HL-60 (cell line): ENCODE measurements around the gene TH.

Experiments used
- DNase-seq, 2 experiments: peaks; one replicate each; pipeline ENCODE4 v3.0.0-alpha.2; 2010 to 2020; ENCODE audit warnings: low read depth in 1 of 2, low spot score in 1 of 2
- H3K27ac ChIP-seq: fragments of 250-450 bp; sonication (Bioruptor Pico); replicated peaks from 2 replicates; pipeline ENCODE4 v1.5.1; 2020; ENCODE audit warnings: mild to moderate bottlenecking, moderate library complexity
- H3K27me3 ChIP-seq: fragments of 250-450 bp; sonication (Bioruptor Pico); 2 replicates; pipeline ENCODE4 v1.5.1; 2021; ENCODE audit warnings: mild to moderate bottlenecking, moderate library complexity; ENCODE audit not compliant: insufficient read depth, poor library complexity, severe bottlenecking
- H3K4me3 ChIP-seq: replicated peaks from 2 replicates; pipeline ENCODE4 v1.5.1; 2011; ENCODE audit warnings: mild to moderate bottlenecking, control low read depth, low read length; ENCODE audit not compliant: insufficient read depth
- CTCF ChIP-seq: IDR thresholded peaks from one replicate; pipeline ENCODE4 v1.5.1; 2011; ENCODE audit warnings: low read length, control low read depth, inconsistent platforms; ENCODE audit not compliant: insufficient read depth
- GABPA ChIP-seq: IDR thresholded peaks from 2 replicates; pipeline ENCODE4 v1.6.1; 2012; ENCODE audit warnings: low read depth
- POLR2AphosphoS5 ChIP-seq: IDR thresholded peaks from 2 replicates; pipeline ENCODE4 v1.6.1; 2012; ENCODE audit warnings: low read depth
- SPI1 ChIP-seq: IDR thresholded peaks from 2 replicates; pipeline ENCODE4 v1.6.1; 2012; ENCODE audit warnings: low read depth, mild to moderate bottlenecking, borderline replicate concordance
- TF ChIP-seq, protein P1 (sequence below): IDR thresholded peaks from 2 replicates; pipeline ENCODE4 v1.6.1; 2012; ENCODE audit warnings: low read depth; ENCODE audit not compliant: insufficient replicate concordance

The TH gene

DNA sequence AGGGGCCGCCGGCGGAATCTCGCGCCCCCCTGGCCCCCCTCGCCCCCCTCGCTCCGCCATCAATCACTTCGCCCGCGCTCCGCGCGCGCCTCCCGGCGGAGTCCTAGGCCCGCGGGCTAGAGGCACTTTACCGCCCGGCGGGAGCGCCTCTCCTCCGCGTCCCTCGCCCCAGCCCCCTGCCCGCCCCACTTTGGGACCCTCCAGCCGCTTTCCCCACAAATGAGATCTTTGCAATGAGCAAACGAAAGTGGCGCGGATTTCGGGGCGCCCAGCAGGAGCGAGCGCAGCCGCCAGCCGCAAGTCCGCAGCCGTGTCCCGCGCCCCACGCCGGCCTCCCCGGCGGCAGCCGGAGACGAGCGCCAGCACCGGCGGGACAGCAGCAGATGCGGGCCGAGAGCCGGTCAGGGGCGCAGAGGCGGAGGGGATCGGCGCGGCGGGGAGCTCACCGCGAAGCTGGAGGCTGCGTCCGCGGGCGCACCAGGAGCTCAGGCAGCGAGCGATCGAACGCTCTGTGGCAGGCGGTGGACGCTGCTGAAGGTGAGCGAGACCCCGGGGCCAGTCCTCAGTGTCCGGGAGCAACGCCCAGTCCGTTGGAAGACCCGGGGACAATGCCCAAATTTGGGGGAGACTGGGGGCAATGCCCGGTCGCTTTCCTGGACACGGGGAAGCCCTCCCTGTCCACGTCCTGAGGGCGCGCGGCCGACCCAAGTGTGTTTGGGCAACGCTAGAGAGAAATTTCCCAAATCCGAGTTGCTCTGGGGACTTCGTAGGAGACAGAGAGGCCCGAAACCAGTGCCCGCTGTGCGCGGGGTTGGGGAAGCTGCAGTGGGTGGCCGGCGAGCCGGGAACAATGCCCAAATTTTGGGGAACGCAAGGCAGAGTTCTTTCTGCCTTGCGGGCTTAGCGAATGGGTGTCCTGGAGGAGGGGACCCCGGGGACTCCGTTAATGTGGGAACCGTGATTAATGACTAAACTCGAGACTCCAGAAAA lies 30.9 kb downstream of the TH start:
- Histone ChIP-seq H3K4me3 (no peak overlapping the region), H3K27ac (no peak overlapping the region), H3K27me3 (peaks cover 74% of the 10 kb centered on the region)
- DNase-seq, result no peak
- TF ChIP-seq, protein P1, sequence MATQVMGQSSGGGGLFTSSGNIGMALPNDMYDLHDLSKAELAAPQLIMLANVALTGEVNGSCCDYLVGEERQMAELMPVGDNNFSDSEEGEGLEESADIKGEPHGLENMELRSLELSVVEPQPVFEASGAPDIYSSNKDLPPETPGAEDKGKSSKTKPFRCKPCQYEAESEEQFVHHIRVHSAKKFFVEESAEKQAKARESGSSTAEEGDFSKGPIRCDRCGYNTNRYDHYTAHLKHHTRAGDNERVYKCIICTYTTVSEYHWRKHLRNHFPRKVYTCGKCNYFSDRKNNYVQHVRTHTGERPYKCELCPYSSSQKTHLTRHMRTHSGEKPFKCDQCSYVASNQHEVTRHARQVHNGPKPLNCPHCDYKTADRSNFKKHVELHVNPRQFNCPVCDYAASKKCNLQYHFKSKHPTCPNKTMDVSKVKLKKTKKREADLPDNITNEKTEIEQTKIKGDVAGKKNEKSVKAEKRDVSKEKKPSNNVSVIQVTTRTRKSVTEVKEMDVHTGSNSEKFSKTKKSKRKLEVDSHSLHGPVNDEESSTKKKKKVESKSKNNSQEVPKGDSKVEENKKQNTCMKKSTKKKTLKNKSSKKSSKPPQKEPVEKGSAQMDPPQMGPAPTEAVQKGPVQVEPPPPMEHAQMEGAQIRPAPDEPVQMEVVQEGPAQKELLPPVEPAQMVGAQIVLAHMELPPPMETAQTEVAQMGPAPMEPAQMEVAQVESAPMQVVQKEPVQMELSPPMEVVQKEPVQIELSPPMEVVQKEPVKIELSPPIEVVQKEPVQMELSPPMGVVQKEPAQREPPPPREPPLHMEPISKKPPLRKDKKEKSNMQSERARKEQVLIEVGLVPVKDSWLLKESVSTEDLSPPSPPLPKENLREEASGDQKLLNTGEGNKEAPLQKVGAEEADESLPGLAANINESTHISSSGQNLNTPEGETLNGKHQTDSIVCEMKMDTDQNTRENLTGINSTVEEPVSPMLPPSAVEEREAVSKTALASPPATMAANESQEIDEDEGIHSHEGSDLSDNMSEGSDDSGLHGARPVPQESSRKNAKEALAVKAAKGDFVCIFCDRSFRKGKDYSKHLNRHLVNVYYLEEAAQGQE, result no peak
- TF ChIP-seq POLR2AphosphoS5, result no peak
- no peak for TF ChIP-seq CTCF
- no peak for TF ChIP-seq SPI1

DNA sequence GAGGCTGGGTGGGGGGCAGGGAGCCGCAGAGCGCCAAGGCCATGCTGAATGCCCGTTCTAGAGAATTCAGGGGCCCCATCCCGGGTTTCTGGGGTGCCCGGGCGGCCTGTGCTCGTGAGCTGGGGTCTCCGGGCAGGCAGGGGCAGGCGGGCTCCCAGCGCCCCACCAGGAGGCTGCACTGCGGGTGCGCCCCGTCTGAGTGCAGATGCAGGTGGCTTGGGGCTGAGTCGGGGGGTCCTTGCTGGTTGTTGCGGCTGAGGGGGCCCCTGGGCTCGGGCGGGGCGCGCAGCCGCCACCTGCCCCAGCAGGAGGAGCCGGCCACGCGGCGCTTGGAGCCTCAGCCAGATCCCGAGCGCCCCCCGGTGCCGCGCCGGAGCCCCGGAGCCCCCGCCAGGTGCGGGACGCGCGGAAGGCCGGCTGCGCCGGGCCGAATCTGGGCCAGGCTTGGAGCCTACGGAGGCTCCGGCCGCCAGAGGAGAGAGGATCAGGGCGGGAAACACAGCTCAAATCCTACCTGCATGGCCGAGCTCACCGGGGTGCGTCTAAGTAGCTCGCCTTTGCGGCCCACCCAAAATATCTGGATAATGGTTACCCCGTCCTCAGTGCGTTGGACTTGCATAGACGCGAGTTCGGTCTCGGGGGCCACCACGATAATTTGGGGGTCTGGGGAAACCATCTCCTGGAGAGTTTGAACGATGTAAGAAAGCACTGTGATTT lies 31.8 kb downstream of the TH start:
- H3K27me3 ChIP-seq, result peaks cover 70% of the 10 kb centered on the region
- H3K27ac ChIP-seq, result no peak overlapping the region
- H3K4me3 ChIP-seq, result no peak overlapping the region
- DNase-seq, result no peak
- TF ChIP-seq POLR2AphosphoS5 (no peak), SPI1 (no peak), GABPA (no peak), CTCF (no peak)
- TF ChIP-seq, protein P1, result no peak

DNA sequence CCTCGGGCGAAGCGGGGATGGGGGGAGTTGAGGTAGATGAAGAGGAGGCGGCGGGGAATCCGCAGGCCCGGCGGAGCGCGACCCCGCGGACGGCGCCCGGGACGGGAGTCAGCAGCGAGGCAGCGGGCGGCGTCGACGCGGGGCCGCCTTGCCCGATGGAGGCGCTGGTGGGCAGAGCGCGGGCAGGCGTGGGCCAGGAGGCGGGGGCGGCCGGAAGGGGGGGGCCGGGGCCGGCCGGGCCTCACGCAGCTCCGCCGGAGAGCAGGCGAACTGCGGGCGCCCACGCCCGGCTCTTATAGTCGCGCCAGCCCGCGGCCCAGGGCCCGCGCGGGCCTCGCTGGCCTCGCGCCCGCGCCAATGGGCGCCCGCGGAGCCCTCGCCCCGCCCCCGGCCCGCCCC lies 32.5 kb downstream of the TH start, which contains the start of gene IGF2:
Gene IGF2 (minus strand): TSS at position 267 of the 399 bp plus-strand sequence. CDS start 3,866 bp downstream, outside the sequence.
- no peak within 1 kb of the TSS for H3K4me3 ChIP-seq
- H3K27me3 ChIP-seq, result peaks cover 68% of the 10 kb centered on the region
- H3K27ac ChIP-seq, result no peak within 1 kb of the TSS
- TF ChIP-seq GABPA, result no peak
- TF ChIP-seq, protein P1, result no peak
- no peak for TF ChIP-seq POLR2AphosphoS5
- TF ChIP-seq SPI1, result no peak
- TF ChIP-seq CTCF, result no peak
- no peak for DNase-seq
